MG63 (cell line): Measurements from ENCODE around the gene GLRA3. TPM values are rescaled to one million over a fixed set of nuclear protein-coding genes. Genes with fewer than 3 reads are reported as not detected.
"Not testable (repeated sequence)": the region's sequence is repeated elsewhere in the genome, so short reads cannot be mapped to it uniquely, and the experiment has no call there.

Experiments used
- DNase-seq: peaks from one replicate; pipeline ENCODE4 v3.0.0-alpha.2; 2020
- H3K27me3 ChIP-seq: fragments of 250-450 bp; sonication (Bioruptor Pico); 2 replicates; pipeline ENCODE4 v1.5.1; 2020; ENCODE audit warnings: mild to moderate bottlenecking, moderate library complexity
- H3K36me3 ChIP-seq: fragments of 250-450 bp; sonication (Bioruptor Pico); 2 replicates; pipeline ENCODE4 v1.5.1; 2020; ENCODE audit warnings: mild to moderate bottlenecking, moderate library complexity
- H3K4me3 ChIP-seq: fragments of 250-450 bp; sonication (Bioruptor Pico); 2 replicates; pipeline ENCODE4 v1.5.1; 2020; ENCODE audit warnings: mild to moderate bottlenecking, moderate library complexity
- H3K9me3 ChIP-seq: fragments of 250-450 bp; sonication (Bioruptor Pico); 2 replicates; pipeline ENCODE4 v1.5.1; 2020; ENCODE audit warnings: mild to moderate bottlenecking, moderate library complexity
- total RNA-seq: library from RNA; depleted of rRNA; stranded (reverse); fragments of >200 nt; shearing (Covaris generic); gene quantifications from 2 replicates; pipeline ENCODE4 v1.2.3, GENCODE V29; 2014; ENCODE audit warnings: low replicate concordance; rRNA removed

GLRA3 gene
- total RNA-seq = not detected in 2 replicates

- no peaks in the 10 kb centered on the region for H3K36me3 ChIP-seq
- H3K4me3 ChIP-seq = peak within 1 kb of the TSS; percentile 43
- no peaks in the 10 kb centered on the region for H3K9me3 ChIP-seq
- peaks cover 5% of the 10 kb centered on the region for H3K27me3 ChIP-seq
- peak; percentile 71 for DNase-seq
Measured at GRCh38 chr4:174828845-174829701, at the start of gene GLRA3. TSS of gene GLRA3 (minus strand) at chr4:174829247. CDS start at chr4:174828811, 436 bp downstream.

GRCh38 chr4:174874898-174875297, 45.9 kb upstream of the GLRA3 start:
- H3K4me3 ChIP-seq = no peak overlapping the region
- no peaks in the 10 kb centered on the region for H3K9me3 ChIP-seq
- no peaks in the 10 kb centered on the region for H3K36me3 ChIP-seq
- H3K27me3 ChIP-seq = no peaks in the 10 kb centered on the region
- DNase-seq = no peak

- Histone ChIP-seq H3K9me3 (no peaks in the 10 kb centered on the region), H3K36me3 (no peaks in the 10 kb centered on the region), H3K27me3 (no peaks in the 10 kb centered on the region), H3K4me3 (no peak overlapping the region)
- no peak for DNase-seq
Measured at GRCh38 chr4:174873931-174874330, 44.9 kb upstream of the GLRA3 start.

- not testable (repeated sequence) for H3K36me3 ChIP-seq, DNase-seq, H3K27me3 ChIP-seq, H3K9me3 ChIP-seq, H3K4me3 ChIP-seq
Measured at GRCh38 chr4:174873146-174873545, 44.1 kb upstream of the GLRA3 start.

GRCh38 chr4:174871407-174871806, 42.4 kb upstream of the GLRA3 start:
- no peak for DNase-seq
- Histone ChIP-seq H3K36me3 (no peaks in the 10 kb centered on the region), H3K27me3 (no peaks in the 10 kb centered on the region), H3K9me3 (no peaks in the 10 kb centered on the region), H3K4me3 (no peak overlapping the region)

- no peak overlapping the region for H3K4me3 ChIP-seq
- H3K27me3 ChIP-seq = no peaks in the 10 kb centered on the region
- H3K36me3 ChIP-seq = no peaks in the 10 kb centered on the region
- no peak for DNase-seq
- H3K9me3 ChIP-seq = no peaks in the 10 kb centered on the region
Measured at GRCh38 chr4:174870311-174870710, 41.3 kb upstream of the GLRA3 start.

- Histone ChIP-seq H3K27me3 (no peaks in the 10 kb centered on the region), H3K9me3 (no peaks in the 10 kb centered on the region), H3K36me3 (no peaks in the 10 kb centered on the region), H3K4me3 (no peak overlapping the region)
- no peak for DNase-seq
Measured at GRCh38 chr4:174869339-174869738, 40.3 kb upstream of the GLRA3 start.

- DNase-seq = no peak
Measured at GRCh38 chr4:174867903-174868302, 38.9 kb upstream of the GLRA3 start.

GRCh38 chr4:174865418-174865985, 36.5 kb upstream of the GLRA3 start:
- H3K4me3 ChIP-seq = no peak overlapping the region
- H3K36me3 ChIP-seq = no peaks in the 10 kb centered on the region
- no peak for DNase-seq
- no peaks in the 10 kb centered on the region for H3K27me3 ChIP-seq
- no peaks in the 10 kb centered on the region for H3K9me3 ChIP-seq

More at GRCh38 chr4:174867903-174868302, 38.9 kb upstream of the GLRA3 start:
- H3K9me3 ChIP-seq = no peaks in the 10 kb centered on the region
- H3K4me3 ChIP-seq = no peak overlapping the region
- H3K27me3 ChIP-seq = no peaks in the 10 kb centered on the region
- H3K36me3 ChIP-seq = no peaks in the 10 kb centered on the region

GRCh38 chr4:174864031-174864430, 35.0 kb upstream of the GLRA3 start:
- Histone ChIP-seq H3K4me3 (no peak overlapping the region), H3K36me3 (no peaks in the 10 kb centered on the region), H3K9me3 (no peaks in the 10 kb centered on the region), H3K27me3 (no peaks in the 10 kb centered on the region)
- no peak for DNase-seq

GRCh38 chr4:174860588-174860987, 31.5 kb upstream of the GLRA3 start:
- Histone ChIP-seq H3K36me3 (no peaks in the 10 kb centered on the region), H3K27me3 (no peaks in the 10 kb centered on the region), H3K4me3 (no peak overlapping the region), H3K9me3 (no peaks in the 10 kb centered on the region)
- no peak for DNase-seq

- Histone ChIP-seq H3K4me3 (no peak overlapping the region), H3K36me3 (no peaks in the 10 kb centered on the region), H3K9me3 (no peaks in the 10 kb centered on the region), H3K27me3 (no peaks in the 10 kb centered on the region)
- no peak for DNase-seq
Measured at GRCh38 chr4:174859904-174860303, 30.9 kb upstream of the GLRA3 start.

GRCh38 chr4:174856926-174857800, 28.1 kb upstream of the GLRA3 start:
- Histone ChIP-seq H3K9me3 (no peaks in the 10 kb centered on the region), H3K4me3 (no peak overlapping the region), H3K36me3 (no peaks in the 10 kb centered on the region), H3K27me3 (no peaks in the 10 kb centered on the region)
- DNase-seq = no peak

GRCh38 chr4:174855050-174855449, 26.0 kb upstream of the GLRA3 start:
- H3K9me3 ChIP-seq = no peaks in the 10 kb centered on the region
- DNase-seq = no peak
- H3K27me3 ChIP-seq = no peaks in the 10 kb centered on the region
- H3K36me3 ChIP-seq = no peaks in the 10 kb centered on the region
- H3K4me3 ChIP-seq = no peak overlapping the region

- no peak for DNase-seq
- Histone ChIP-seq H3K9me3 (no peaks in the 10 kb centered on the region), H3K27me3 (no peaks in the 10 kb centered on the region), H3K4me3 (no peak overlapping the region), H3K36me3 (no peaks in the 10 kb centered on the region)
Measured at GRCh38 chr4:174853629-174854028, 24.6 kb upstream of the GLRA3 start.

GRCh38 chr4:174848596-174848995, 19.5 kb upstream of the GLRA3 start:
- Histone ChIP-seq H3K36me3 (no peaks in the 10 kb centered on the region), H3K9me3 (no peaks in the 10 kb centered on the region), H3K4me3 (no peak overlapping the region), H3K27me3 (no peaks in the 10 kb centered on the region)
- no peak for DNase-seq

- Histone ChIP-seq H3K36me3 (no peaks in the 10 kb centered on the region), H3K9me3 (no peaks in the 10 kb centered on the region), H3K4me3 (no peak overlapping the region), H3K27me3 (no peaks in the 10 kb centered on the region)
- DNase-seq = no peak
Measured at GRCh38 chr4:174847801-174848427, 18.9 kb upstream of the GLRA3 start.
